Brain pericyte (primary cell): ENCODE results near the gene ICA1L.
"Not testable (repeated sequence)": the region's sequence is repeated elsewhere in the genome, so short reads cannot be mapped to it uniquely, and the experiment has no call there.

Experiments used
- DNase-seq: peaks from one replicate; pipeline ENCODE4 v3.0.0-alpha.2; 2012; ENCODE audit warnings: low read depth, low spot score

The ICA1L gene

DNA sequence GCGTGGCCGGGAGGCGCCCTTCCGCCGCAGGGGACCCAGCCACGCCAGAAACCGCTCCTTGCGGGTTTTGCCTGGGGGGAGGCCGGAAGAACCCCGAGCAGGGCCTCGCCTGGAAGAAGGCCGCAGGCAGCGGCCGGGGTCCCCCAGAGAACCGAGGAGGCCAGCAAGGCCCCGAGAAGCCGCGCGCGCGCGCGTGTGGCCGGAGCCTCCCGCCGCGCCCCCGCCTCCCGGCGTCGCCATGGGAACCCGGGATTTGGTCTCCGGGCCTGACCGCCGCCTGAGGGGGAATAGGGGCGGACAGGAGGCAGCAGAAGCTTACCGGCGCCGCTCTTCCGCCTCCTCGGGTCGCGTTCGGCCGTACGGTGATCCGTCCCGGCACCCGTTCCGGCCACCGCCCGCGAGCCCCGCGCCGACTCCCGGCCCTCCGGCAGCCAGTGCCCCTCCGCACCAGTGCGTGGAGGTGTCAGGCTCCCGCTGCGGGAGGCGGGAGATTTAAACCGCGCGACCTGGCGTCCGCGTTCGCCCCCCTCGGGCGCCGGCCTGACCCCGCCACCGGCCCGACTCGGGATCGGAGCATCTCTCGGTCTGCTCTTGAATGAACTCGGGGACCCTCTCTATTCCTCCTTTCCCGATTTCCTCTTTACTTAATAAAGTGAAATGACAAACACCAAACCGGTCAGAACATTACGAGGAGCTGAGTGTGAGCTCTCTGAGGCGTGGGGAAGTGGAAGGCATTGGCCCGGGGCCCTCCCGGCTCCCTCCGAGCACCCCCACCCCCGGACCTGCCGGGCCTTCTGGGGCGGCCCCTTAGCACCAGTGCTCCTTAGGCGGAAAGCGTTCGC is at the start of gene ICA1L:
Gene ICA1L (minus strand): TSS at position 467 of the 842 bp plus-strand sequence. CDS start 42,757 bp downstream, outside the sequence.
- no peak for DNase-seq

DNA sequence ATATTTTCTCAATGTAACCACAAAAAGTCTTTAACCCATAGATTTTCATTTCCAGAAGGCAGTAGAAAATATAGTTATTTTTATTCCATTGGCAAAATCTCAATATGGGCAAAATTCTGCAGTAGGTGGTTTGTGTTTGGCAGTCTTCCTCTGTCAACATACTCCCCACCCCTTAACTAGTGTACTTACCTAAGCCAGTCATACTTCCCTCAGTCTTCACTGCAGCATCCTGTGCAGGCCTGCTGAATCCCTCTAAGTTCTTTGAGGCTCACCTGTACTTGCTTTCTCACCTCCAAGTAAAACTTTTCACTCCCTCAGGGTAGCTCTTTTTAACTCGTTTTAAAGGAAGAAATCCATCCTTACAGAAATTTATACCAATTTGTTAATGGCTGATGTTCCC is 47.3 kb upstream of the ICA1L start:
- DNase-seq = no peak

DNA sequence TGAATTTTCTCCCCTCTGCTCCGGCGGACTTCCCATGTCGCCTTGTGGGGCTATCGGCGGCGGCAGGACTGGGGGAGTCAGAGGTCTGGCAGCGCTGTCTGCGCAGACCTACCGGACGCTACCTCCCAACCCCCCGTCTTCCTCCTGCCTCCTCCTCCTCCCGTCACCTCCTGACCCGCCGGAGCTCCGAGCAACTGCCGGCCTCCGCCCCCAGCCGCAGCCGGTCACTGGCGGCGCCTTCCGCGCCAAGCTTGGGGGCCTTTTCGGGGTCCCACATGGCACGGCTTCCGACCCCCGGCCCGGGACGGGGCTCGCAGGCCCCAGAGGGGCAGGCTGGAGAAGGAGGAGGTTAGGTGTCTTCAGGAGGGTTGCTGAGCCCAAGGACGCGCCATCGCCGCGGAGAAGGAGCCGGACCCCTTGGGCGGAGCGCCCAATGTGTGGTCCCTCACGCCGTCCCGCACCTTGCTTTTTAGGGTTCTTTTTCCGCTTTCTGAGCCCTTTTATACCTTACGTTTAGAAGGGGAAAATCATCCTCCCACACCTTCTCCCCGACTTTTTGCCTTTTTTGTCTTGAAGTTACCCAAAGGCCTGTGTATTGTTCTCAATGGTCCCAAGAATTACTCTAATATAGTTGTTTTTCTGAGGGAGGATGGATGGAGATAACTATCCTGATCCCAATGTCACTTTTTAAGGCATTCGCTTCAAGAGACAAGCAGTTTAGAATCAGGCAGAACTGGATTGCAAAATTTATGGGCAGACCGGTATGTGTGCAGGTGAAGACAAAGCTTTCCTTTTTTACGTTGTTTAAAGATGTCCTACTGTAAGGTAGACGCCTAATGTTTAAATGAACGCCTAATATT is 41.0 kb upstream of the ICA1L start:
- DNase-seq = not testable (repeated sequence)

DNA sequence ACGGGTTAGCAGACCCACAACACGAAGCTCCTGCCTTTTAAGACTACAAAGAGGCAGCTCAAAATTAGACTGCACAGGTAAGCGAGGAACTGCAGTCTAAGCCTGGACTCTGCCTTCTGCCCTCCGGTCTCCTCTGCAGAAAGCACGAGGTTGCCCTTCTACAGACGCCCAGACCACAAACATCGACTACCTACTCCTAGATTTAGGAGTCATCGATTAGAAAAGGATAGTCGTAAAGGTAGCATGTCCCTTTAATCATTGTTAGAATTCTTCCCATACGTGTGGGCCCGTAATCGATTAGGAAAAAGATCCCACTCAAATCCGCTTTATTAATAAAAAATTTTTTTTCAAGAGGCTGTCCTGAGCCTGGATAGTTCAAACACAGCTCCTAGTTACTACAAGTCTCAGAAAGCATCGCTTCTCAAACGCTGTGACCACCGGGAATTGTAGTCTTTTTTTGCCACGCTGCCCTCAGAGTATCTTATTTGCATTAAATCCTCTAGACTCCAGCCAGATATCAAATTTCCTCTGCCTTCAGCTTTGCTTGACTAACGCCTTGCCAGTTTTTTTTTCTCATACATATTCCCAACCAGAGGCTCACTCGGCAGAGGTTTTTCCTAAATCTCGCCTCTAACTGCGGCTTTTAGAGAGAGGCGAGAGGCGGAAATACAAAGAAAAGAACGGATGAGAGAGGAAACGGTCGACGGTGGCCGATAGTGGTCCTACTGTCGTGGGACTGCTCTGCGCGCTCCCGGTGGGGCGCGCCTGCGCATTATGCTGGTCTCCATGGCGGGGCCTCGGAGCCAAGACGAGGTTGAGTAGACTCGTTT is 40.2 kb upstream of the ICA1L start, which contains the start of the genes CARF and WDR12:
Gene CARF (plus strand): TSS at position 764 of the 830 bp plus-strand sequence. CDS start 29,628 bp downstream, outside the sequence.
Gene WDR12 (minus strand): TSS at position 162 of the 830 bp plus-strand sequence. CDS start 197 bp downstream, outside the sequence.
- peak; percentile 85 for DNase-seq

DNA sequence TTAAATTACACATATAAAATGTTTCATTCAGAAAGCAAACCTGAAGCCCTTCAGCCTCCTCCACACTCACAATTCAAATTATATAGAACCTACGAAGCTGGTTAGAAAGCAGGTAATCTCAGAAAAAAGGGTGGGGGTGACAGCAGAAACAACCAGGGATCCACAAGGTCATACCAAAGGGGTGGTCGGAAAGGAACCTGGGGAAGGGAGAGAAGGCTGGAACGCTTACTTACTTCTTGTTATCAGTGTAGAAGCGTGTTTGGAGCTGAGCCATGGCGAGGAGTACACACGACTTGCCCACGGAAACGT is 39.6 kb upstream of the ICA1L start:
- DNase-seq = no peak

DNA sequence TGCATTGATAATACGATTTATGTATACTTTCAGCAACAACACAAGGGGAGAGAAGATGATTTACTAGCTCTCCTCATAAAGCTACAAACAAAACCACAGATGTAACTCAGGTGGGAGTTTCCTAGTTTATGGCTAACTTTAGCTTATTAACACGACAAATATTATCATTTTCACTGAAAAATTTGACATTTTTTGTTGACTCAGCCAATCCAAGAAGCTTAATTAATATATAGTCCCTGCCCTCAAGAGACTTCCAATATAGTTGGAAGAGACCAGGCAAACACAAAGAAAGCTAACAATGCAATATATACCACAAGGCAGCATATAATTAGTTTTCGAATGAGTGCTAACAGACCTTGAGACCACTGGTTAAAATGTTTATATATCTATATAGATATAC is 39.1 kb upstream of the ICA1L start:
- DNase-seq = no peak

DNA sequence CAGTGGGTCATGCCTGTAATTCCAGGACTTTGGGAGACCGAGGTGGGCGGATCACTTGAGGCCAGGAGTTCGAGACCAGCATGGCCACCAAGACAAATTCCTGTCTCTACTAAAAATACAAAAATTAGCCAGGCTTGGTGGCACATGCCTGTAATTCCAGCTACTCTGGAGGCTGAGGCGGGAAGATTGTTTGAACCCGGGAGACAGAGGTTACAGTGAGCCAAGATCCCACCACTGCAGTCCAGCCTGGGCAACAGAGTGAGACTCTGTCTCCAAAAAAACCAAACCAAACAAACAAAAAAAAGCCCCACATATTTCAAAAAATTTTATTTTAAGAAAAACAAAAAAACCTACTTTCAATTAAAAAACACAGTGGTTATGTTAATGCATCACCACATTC is 38.7 kb upstream of the ICA1L start:
- not testable (repeated sequence) for DNase-seq

DNA sequence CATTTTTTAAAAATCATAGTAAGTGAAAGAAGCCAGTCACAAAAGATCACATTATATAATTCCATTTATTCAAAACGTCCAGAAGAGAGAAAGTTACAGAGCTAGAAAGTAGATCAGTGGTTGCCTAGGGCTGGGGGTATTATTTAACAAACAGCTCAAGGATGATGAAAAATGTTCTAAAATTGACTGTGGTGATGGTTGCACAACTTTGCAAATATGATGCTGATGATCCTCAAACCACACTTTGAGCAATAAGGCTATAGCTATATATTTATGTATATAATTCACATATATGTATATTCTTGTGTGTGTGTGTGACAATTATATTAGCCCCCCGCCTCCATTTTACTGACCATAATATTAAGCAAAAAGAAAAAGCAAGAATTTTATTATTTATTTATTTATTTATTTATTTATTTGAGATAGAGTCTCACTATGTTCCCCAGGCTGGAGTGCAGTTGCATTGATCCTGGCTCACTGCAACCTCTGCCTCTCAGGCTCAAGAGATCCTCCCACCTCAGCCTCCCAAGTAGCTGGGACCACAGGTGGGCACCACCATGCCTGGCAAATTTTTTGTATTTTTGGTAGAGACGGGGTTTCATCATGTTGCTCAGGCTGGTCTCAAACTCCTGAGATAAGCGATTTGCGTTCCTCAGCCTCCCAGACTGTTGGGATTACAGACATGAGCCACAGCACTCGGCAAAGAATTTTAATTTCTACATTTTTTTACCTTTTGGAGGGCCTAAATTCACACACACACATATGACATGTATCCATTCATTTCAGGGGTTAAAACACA is 38.0 kb upstream of the ICA1L start:
- DNase-seq = no peak

DNA sequence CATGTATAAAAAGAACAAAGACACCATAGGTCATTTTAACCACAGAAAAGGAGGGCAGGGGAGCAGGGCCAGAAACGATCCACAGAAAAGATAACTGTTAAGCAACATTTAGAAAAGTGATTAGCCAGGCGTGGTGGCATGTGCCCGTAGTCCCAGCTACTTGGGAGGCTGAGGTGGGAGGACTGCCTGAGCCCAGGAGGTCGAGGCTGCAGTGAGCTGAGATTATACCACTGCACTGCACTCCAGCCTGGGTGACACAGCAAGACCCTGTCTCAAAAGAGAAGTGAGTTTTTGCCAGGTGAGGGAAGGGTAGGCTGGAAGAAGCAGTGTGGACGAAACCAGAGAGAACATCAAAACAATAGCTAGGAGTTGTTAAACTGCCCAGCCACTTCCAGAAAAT is 36.6 kb upstream of the ICA1L start:
- DNase-seq = no peak

DNA sequence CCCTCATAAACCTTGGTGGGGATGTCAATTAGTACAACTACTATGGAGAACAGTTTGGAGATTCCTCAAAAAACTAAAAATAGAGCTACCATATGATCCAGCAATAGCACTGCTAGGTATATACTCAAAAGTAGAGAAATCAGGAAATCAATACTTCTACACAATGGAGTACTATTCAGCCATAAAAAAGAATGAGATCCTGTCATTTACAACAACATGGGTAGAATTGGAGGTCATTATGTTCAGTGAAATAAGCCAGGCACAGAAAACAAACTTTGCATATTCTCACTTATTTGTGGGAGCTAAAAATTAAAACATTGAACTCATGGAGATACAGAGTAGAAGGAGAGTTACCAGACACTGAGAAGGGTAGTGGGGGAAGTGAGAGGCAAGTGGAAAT is 33.9 kb upstream of the ICA1L start:
- DNase-seq = not testable (repeated sequence)

DNA sequence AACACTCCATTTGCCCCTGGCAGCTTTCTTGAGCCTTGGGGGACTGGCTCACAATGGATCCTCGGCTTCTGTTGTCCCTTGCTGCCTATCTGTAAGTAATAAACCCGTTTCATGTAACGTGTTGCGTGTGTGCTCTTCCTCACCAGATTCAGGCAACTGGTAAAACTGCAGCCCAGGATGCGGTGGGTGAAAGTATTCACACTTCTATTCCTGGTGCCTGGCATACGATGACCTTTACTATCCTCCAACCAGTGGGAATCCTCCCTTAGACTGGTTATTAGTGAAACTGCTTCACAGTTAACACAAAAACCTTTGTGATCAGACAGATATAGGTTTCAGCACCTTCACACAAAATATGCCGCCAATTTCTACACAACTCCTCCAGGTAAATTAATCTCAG is 13.6 kb upstream of the ICA1L start:
- DNase-seq = no peak

DNA sequence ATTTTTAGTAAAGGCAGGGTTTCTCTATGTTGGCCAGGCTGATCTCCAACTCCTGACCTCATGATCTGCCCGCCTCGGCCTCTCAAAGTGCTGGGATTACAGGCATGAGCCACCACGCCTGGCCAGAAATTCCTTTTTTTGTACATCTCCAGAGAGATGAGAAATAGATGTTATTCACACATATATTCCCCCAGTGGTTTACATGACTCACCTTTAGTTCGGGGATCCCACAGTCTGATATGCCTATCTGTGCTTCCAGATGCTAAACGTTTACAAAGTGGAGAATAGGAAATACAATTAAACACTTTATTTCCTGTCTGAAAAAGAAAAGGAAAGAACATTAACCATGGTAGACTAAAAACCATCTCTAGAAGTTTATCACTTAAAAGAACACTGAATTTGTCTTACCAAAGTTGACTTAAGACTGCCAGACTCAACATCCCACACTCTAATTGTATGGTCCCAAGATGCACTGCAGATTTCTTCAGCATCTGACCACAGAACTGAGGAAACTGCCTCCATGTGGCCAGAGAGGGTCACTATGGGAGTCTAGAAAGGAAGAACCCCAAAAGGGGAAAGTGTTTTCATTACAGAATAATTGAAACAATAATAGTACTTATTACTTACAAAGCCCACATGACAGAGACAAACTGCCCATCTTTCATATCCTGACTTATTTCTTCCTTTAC is 12.6 kb upstream of the ICA1L start:
- no peak for DNase-seq

DNA sequence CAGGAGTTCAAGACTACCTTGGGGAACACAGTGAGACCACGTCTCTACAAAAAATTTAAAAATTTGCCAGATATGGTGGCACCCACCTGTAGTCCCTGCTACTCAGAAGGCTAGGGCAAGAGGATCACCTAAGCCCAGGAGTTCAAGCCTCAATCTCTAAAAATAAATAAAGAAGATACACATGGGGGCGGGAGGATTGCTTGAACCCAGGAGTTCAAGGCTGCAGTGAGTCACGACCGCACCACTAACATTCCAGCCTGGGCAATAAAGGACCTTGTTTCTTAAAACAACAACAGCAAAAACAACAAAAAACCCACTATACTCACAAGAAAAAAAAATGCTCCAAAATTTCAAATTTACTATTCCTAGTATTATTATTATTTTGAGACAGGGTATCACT is 10.0 kb upstream of the ICA1L start:
- DNase-seq = no peak

DNA sequence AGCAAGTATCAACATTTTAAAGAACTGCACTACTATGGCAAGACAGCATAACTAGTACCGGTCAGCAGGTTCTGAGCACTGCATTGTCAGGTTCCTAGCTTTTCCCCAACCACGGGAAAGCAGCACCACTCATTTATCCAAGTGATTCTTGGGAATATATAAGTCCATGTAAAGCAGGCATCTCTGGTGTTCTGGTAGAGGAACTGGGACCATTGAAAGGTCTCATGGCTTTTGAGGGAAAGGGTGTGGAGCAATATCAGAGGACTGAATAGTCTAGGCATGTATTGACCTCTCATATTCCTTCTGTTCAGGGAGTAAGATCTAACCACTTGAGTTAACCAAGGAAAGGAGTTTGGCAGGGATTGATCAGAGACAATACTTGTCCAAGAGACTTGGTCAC is 6.1 kb upstream of the ICA1L start:
- DNase-seq = no peak

DNA sequence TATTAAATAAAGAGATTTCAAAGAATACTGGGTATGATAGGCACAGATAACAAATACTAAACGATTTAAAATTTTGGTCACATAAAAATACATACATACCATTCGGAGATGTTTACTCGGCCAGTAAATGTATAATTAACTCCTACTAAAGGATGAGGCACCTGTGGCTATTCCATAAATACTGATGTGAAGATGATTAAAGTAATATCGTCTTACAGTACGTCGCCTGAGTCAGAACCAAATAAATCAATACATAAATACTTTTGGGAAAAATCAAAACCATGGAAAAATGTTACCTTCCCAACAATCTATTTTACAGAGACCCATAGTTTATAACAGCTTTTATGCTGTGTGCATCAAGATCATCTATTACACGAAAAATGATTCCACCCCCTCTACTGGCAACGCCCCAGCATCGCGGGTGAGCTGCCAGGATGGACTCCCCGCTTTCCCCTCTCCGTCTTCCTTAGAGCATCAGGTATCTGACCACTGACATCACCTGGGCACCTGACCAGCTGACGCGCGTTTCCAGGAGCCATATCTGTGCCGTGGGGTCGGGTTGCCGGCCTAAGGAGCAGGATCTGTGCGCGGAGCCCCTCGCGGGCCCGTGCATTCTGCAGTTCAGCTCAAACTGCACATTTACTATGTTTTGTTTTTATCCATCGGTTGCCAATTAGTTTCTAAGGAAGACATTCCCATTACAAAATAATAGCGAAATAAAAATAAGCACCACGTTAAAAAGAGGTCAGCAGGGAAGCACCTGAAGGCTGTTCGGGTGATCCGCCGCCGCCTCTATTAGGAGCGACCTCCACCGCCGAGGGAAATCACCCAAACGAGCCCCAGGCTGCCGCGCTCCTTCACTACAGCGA is 901 bp downstream of the ICA1L start:
- DNase-seq = peak; percentile 32

DNA sequence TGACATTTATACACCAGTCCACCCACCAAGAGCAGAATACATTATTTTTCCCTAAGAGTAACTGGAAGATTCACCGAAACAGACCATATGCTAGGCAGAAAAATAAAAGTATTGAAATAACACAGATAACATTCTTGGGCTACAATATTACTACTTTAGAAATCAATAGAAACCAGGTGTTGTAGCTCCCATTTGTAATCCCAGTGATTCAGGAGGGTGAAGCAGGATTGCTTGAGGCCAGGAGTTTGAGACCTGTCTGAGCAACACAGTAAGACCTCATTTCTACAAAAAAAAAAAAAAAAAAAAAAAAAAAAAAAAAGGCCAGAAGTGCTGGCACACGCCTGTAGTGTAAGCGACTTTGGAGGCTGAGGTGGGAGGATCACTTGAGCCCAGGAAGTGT is 9.6 kb downstream of the ICA1L start:
- no peak for DNase-seq

DNA sequence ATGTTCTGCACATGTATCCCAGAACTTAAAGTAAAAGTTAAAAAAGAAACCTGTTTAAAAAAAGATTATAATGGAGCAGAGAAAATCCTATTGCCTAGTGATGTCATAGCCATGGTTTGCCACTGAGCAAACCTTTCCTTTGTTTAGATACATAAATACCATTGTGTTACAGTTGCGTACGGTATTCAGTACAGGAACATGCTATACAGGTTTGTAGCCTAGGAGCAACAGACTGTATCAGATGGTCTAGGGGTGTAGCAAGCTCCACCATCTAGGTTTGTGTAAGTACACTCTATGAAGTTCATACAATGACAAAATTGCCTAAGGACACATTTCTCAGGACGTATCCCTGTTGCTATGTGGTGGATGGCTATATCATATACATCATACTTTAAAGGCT is 13.0 kb downstream of the ICA1L start:
- DNase-seq = no peak

DNA sequence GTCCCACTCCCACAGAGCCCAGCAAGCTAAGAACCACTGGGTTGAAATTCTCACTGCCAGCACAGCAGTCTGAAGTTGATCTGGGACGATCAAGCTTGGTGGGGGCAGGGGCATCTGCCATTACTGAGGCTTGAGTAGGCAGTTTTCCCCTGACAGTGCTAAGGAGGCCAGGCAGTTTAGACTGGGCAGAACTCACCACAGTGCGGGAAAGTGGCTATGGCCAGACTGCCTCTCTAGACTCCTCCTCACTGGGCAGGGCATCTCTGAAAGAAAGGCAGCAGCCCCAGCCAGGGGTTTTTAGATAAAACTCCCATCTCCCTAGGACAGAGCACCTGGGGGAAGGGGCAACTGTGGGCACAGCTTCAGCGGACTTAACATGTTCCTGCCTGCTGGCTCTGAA is 22.2 kb downstream of the ICA1L start:
- peak; percentile 41 for DNase-seq

DNA sequence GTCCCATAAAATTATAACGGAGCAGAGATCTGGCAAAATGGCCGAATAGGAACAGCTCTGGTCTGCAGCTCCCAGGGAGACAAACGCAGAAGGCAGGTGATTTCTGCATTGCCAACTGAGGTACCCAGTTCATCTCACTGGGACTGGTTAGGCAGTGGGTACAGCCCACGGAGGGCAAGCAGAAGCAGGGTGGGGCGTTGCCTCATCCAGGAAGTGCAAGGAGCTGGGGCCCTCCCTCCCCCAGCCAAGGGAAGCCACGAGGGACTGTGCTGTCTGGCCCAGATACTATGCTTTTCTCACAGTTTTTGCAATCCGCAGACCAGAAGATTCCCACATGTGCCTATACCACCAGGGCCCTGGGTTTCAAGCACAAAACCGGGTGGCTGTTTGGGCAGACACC is 22.8 kb downstream of the ICA1L start:
- no peak for DNase-seq
